CD4-positive, CD25-positive, alpha-beta regulatory T cell (primary cell): ENCODE data around the gene CLDND2. TPM values are rescaled to one million over a fixed set of nuclear protein-coding genes. Genes with fewer than 3 reads are reported as not detected.
A peak's percentile ranks its signal among the peaks of the same experiment; 100 is the strongest.

Source experiments
- ATAC-seq, 2 donors: fragments of 150-1000 bp; cut with Tn5 transposase; one replicate each; pipeline ENCODE4 v1.10.0; 2021; ENCODE audit warnings: low read depth in 2 of 2, moderate number of reproducible peaks in 2 of 2, moderate library complexity in 1 of 2
- DNase-seq, 3 donors: peaks; one replicate each; pipeline versions ENCODE4 v3.0.0 to v3.0.0-alpha.2; 2012 to 2022; ENCODE audit warnings: mixed read lengths in 1 of 3
- H3K27ac ChIP-seq: one replicate; pipeline ENCODE4 v1.7.0; 2013; ENCODE audit warnings: mild to moderate bottlenecking, low read length; ENCODE audit not compliant: insufficient read depth, poor library complexity, severe bottlenecking
- H3K27me3 ChIP-seq: one replicate; pipeline ENCODE4 v1.7.0; 2013; ENCODE audit warnings: low read length; ENCODE audit not compliant: control insufficient read depth, insufficient read depth
- H3K36me3 ChIP-seq: one replicate; pipeline ENCODE4 v1.7.0; 2013; ENCODE audit warnings: mild to moderate bottlenecking, low read length, moderate library complexity; ENCODE audit not compliant: control insufficient read depth, insufficient read depth
- H3K4me1 ChIP-seq: 2 replicates; pipeline ENCODE4 v1.7.0; 2013; ENCODE audit warnings: mild to moderate bottlenecking, low read length; ENCODE audit not compliant: insufficient read depth, control insufficient read depth, poor library complexity, severe bottlenecking
- H3K4me3 ChIP-seq: one replicate; pipeline ENCODE4 v1.7.0; 2013; ENCODE audit warnings: low read depth, mild to moderate bottlenecking, low read length, moderate library complexity
- H3K9me3 ChIP-seq, 2 experiments: 1 replicate in 1 of 2; 2 replicates in 1 of 2; pipeline ENCODE4 v1.7.0; 2013; ENCODE audit warnings: low read length in 2 of 2, mild to moderate bottlenecking in 1 of 2, moderate library complexity in 1 of 2; ENCODE audit not compliant: control insufficient read depth in 2 of 2
- H3K27ac Mint-ChIP-seq, 3 donors: one replicate each; pipeline ENCODE4 v1.8.0; 2020 to 2022; ENCODE audit warnings: mild to moderate bottlenecking in 3 of 3, mixed read lengths in 3 of 3, moderate library complexity in 2 of 3
- H3K27me3 Mint-ChIP-seq: one replicate; pipeline ENCODE4 v1.8.0; 2022; ENCODE audit warnings: mild to moderate bottlenecking, mixed read lengths
- H3K36me3 Mint-ChIP-seq: one replicate; pipeline ENCODE4 v1.8.0; 2020; ENCODE audit warnings: mixed read lengths
- H3K4me1 Mint-ChIP-seq, 4 donors: one replicate each; pipeline ENCODE4 v1.8.0; 2020 to 2022; ENCODE audit warnings: mixed read lengths in 4 of 4, mild to moderate bottlenecking in 1 of 4
- H3K4me3 Mint-ChIP-seq, 4 donors: one replicate each; pipeline ENCODE4 v1.8.0; 2020 to 2022; ENCODE audit warnings: mild to moderate bottlenecking in 4 of 4, mixed read lengths in 4 of 4, moderate library complexity in 3 of 4
- H3K9me3 Mint-ChIP-seq, 7 donors: one replicate each; pipeline ENCODE4 v1.8.0; 2020 to 2022; ENCODE audit warnings: mixed read lengths in 7 of 7, mild to moderate bottlenecking in 3 of 7, moderate library complexity in 2 of 7
- polyA plus RNA-seq, 4 donors: library from polyadenylated mRNA; unstranded; fragments of 300-500 nt; fragmentation: Illumina TruSeq; gene quantifications; one replicate each; pipeline ENCODE4 v1.2.3, GENCODE V29; 2021
- total RNA-seq: library from RNA; stranded (reverse); gene quantifications from one replicate; pipeline ENCODE4 v1.2.3, GENCODE V29; 2022

The CLDND2 gene
- total and polyA plus RNA-seq, 5 donors from 2014 or later: 0.41 TPM; not detected in 4

- no peaks in the 10 kb centered on the region for H3K9me3 ChIP-seq
- Mint-ChIP-seq H3K9me3 (no peaks in the 10 kb centered on the region), H3K27me3 (no peaks in the 10 kb centered on the region), H3K4me1 (peaks cover 0 to 70% (median 43%) of the 10 kb centered on the region in 4 donors), H3K4me3 (peak overlapping the region; percentile 92 to 100 (median 98)), H3K36me3 (no peaks in the 10 kb centered on the region), H3K27ac (peak overlapping the region; percentile 90 to 96 (median 94))
- peak overlapping the region; percentile 85 for H3K4me3 ChIP-seq
- DNase-seq (peak; percentile 92 to 99 (median 93)), ATAC-seq (peak; percentile 82 to 84)
- H3K27ac ChIP-seq: peak overlapping the region; percentile 84
- no peaks in the 10 kb centered on the region for H3K27me3 ChIP-seq
- H3K36me3 ChIP-seq: no peaks in the 10 kb centered on the region
- peaks cover 46% of the 10 kb centered on the region for H3K4me1 ChIP-seq
Measured at GRCh38 chr19:51367565-51368365, 1.0 kb downstream of the CLDND2 start.

GRCh38 chr19:51367255-51367564 lies 1.6 kb downstream of the CLDND2 start:
- no peaks in the 10 kb centered on the region for H3K36me3 ChIP-seq
- no peak for DNase-seq
- H3K27ac ChIP-seq: peak overlapping the region; percentile 84
- no peaks in the 10 kb centered on the region for H3K27me3 Mint-ChIP-seq
- peaks cover 0 to 70% (median 43%) of the 10 kb centered on the region in 4 donors for H3K4me1 Mint-ChIP-seq
- ATAC-seq: no peak
- peak overlapping the region; percentile 90 to 96 (median 94) for H3K27ac Mint-ChIP-seq
- H3K36me3 Mint-ChIP-seq: no peaks in the 10 kb centered on the region
- H3K4me3 ChIP-seq: peak overlapping the region; percentile 85
- peaks cover 44% of the 10 kb centered on the region for H3K4me1 ChIP-seq
- H3K9me3 ChIP-seq: no peaks in the 10 kb centered on the region
- no peaks in the 10 kb centered on the region for H3K9me3 Mint-ChIP-seq
- no peaks in the 10 kb centered on the region for H3K27me3 ChIP-seq
- peak overlapping the region; percentile 92 to 100 (median 98) for H3K4me3 Mint-ChIP-seq

- H3K9me3 ChIP-seq: no peaks in the 10 kb centered on the region
- ATAC-seq: peak; percentile 53 to 58
Measured at GRCh38 chr19:51366389-51367254, 2.2 kb downstream of the CLDND2 start.

GRCh38 chr19:51365965-51366388 lies 2.8 kb downstream of the CLDND2 start, which contains the start of gene ETFB:
TSS of gene ETFB (minus strand) at chr19:51366388. CDS start at chr19:51366326, 62 bp downstream.
- Histone ChIP-seq H3K36me3 (no peaks in the 10 kb centered on the region), H3K4me3 (peak within 1 kb of the TSS; percentile 95), H3K9me3 (no peaks in the 10 kb centered on the region), H3K27me3 (no peaks in the 10 kb centered on the region), H3K4me1 (peaks cover 38% of the 10 kb centered on the region), H3K27ac (peak within 1 kb of the TSS; percentile 84)
- Mint-ChIP-seq H3K36me3 (no peaks in the 10 kb centered on the region), H3K27me3 (no peaks in the 10 kb centered on the region), H3K9me3 (no peaks in the 10 kb centered on the region), H3K4me1 (peaks cover 0 to 63% (median 40%) of the 10 kb centered on the region in 4 donors), H3K27ac (peak within 1 kb of the TSS; percentile 94 to 98 (median 96)), H3K4me3 (peak within 1 kb of the TSS; percentile 92 to 100 (median 98))
- ATAC-seq (no peak), DNase-seq (no peak)

More at GRCh38 chr19:51366389-51367254, 2.2 kb downstream of the CLDND2 start:
- peak overlapping the region; percentile 95 for H3K4me3 ChIP-seq
- H3K27me3 Mint-ChIP-seq: no peaks in the 10 kb centered on the region
- H3K36me3 ChIP-seq: no peaks in the 10 kb centered on the region
- peak overlapping the region; percentile 84 for H3K27ac ChIP-seq
- H3K4me3 Mint-ChIP-seq: peak overlapping the region; percentile 92 to 100 (median 98)
- DNase-seq: peak; percentile 88 to 96 (median 92)
- peaks cover 38% of the 10 kb centered on the region for H3K4me1 ChIP-seq
- no peaks in the 10 kb centered on the region for H3K36me3 Mint-ChIP-seq
- H3K27me3 ChIP-seq: no peaks in the 10 kb centered on the region
- H3K9me3 Mint-ChIP-seq: no peaks in the 10 kb centered on the region
- H3K4me1 Mint-ChIP-seq: peaks cover 0 to 70% (median 43%) of the 10 kb centered on the region in 4 donors
- peak overlapping the region; percentile 94 to 98 (median 96) for H3K27ac Mint-ChIP-seq

GRCh38 chr19:51365211-51365964 lies 3.4 kb downstream of the CLDND2 start:
- Mint-ChIP-seq H3K27me3 (no peaks in the 10 kb centered on the region), H3K9me3 (no peaks in the 10 kb centered on the region), H3K4me3 (peak overlapping the region; percentile 92 to 100 (median 98)), H3K27ac (peak overlapping the region; percentile 94 to 98 (median 96)), H3K36me3 (no peaks in the 10 kb centered on the region), H3K4me1 (peaks cover 0 to 59% (median 38%) of the 10 kb centered on the region in 4 donors)
- H3K27me3 ChIP-seq: no peaks in the 10 kb centered on the region
- no peak for ATAC-seq
- H3K9me3 ChIP-seq: no peaks in the 10 kb centered on the region
- peak in 2 of 3 donors; percentile 25 to 43 for DNase-seq
- H3K4me3 ChIP-seq: peak overlapping the region; percentile 95
- H3K27ac ChIP-seq: peak overlapping the region; percentile 84
- no peaks in the 10 kb centered on the region for H3K36me3 ChIP-seq
- H3K4me1 ChIP-seq: peaks cover 38% of the 10 kb centered on the region

- Histone ChIP-seq H3K27me3 (no peaks in the 10 kb centered on the region), H3K4me1 (peaks cover 38% of the 10 kb centered on the region), H3K27ac (no peak overlapping the region), H3K36me3 (no peaks in the 10 kb centered on the region), H3K9me3 (no peaks in the 10 kb centered on the region), H3K4me3 (no peak overlapping the region)
- Mint-ChIP-seq H3K27me3 (no peaks in the 10 kb centered on the region), H3K4me1 (peaks cover 0 to 56% (median 36%) of the 10 kb centered on the region in 4 donors), H3K4me3 (peak overlapping the region; percentile 69 to 94 (median 83)), H3K27ac (peak overlapping the region in 1 of 3 donors; percentile 34), H3K9me3 (no peaks in the 10 kb centered on the region), H3K36me3 (no peaks in the 10 kb centered on the region)
- DNase-seq (no peak), ATAC-seq (no peak)
Measured at GRCh38 chr19:51364200-51365106, 4.3 kb downstream of the CLDND2 start.
